ENCODE measurements around the gene TAF4. TPM values are rescaled to one million over a fixed set of nuclear protein-coding genes. Genes with fewer than 3 reads are reported as not detected.

TAF4 gene
- total and polyA plus RNA-seq, 3 experiments from 2014 or later, result 1.4 to 21.0 (median 20.5) TPM

- ChIA-PET CTCF (no interaction called here), POLR2A (no interaction called here)
- DNase-seq, result peak in 1 of 5 donors; percentile 10
- H3K9me3 ChIP-seq (ENCODE audit: low read length), result no peaks in the 10 kb centered on the region
- Mint-ChIP-seq H3K36me3 (no peaks in the 10 kb centered on the region), H3K27me3 (no peaks in the 10 kb centered on the region), H3K4me3 (peak overlapping the region in 5 of 7 donors; percentile 8 to 66 (median 45)), H3K4me1 (peaks cover 52 to 77% (median 64%) of the 10 kb centered on the region in 3 donors), H3K27ac (peak overlapping the region; percentile 59 to 88 (median 86)), H3K9me3 (peaks cover 0 to 2% (median 0%) of the 10 kb centered on the region in 5 donors)
- no peaks in the 10 kb centered on the region for H3K36me3 ChIP-seq (ENCODE audit: insufficient read depth, low read length)
- H3K4me3 ChIP-seq (ENCODE audit: low read length), result no peak overlapping the region
- no peaks in the 10 kb centered on the region for H3K27me3 ChIP-seq (ENCODE audit: insufficient read depth, low read length, poor library complexity, severe bottlenecking)
- H3K27ac ChIP-seq (ENCODE audit: low read depth, low read length), result no peak overlapping the region
- peaks cover 42% of the 10 kb centered on the region for H3K4me1 ChIP-seq (ENCODE audit: insufficient read depth, low read length)
Observed at GRCh38 chr20:62030357-62030756, 35.3 kb downstream of the TAF4 start.

- POLR2A ChIA-PET, result no interaction called here
- Histone ChIP-seq H3K27ac (ENCODE audit: low read depth, low read length) (no peak overlapping the region), H3K4me1 (ENCODE audit: insufficient read depth, low read length) (peaks cover 42% of the 10 kb centered on the region), H3K36me3 (ENCODE audit: insufficient read depth, low read length) (no peaks in the 10 kb centered on the region), H3K27me3 (ENCODE audit: insufficient read depth, low read length, poor library complexity, severe bottlenecking) (no peaks in the 10 kb centered on the region), H3K4me3 (ENCODE audit: low read length) (no peak overlapping the region), H3K9me3 (ENCODE audit: low read length) (no peaks in the 10 kb centered on the region)
- peaks cover 54 to 77% (median 64%) of the 10 kb centered on the region in 3 donors for H3K4me1 Mint-ChIP-seq
- no peaks in the 10 kb centered on the region for H3K27me3 Mint-ChIP-seq
- CTCF ChIA-PET, result no interaction called here
- DNase-seq, result peak in 1 of 5 donors; percentile 36
- no peak overlapping the region for H3K4me3 Mint-ChIP-seq
- H3K9me3 Mint-ChIP-seq, result peaks cover 0 to 2% (median 0%) of the 10 kb centered on the region in 5 donors
- H3K36me3 Mint-ChIP-seq, result no peaks in the 10 kb centered on the region
- H3K27ac Mint-ChIP-seq, result peak overlapping the region in 1 of 8 donors; percentile 59
Observed at GRCh38 chr20:62029949-62030348, 35.7 kb downstream of the TAF4 start.

- H3K27me3 ChIP-seq (ENCODE audit: insufficient read depth, low read length, poor library complexity, severe bottlenecking), result no peaks in the 10 kb centered on the region
- peaks cover 42% of the 10 kb centered on the region for H3K4me1 ChIP-seq (ENCODE audit: insufficient read depth, low read length)
- Mint-ChIP-seq H3K36me3 (no peaks in the 10 kb centered on the region), H3K4me1 (peaks cover 57 to 81% (median 67%) of the 10 kb centered on the region in 3 donors), H3K4me3 (no peak overlapping the region), H3K27ac (no peak overlapping the region), H3K27me3 (no peaks in the 10 kb centered on the region), H3K9me3 (peaks cover 0 to 2% (median 0%) of the 10 kb centered on the region in 5 donors)
- CTCF ChIA-PET, result no interaction called here
- H3K9me3 ChIP-seq (ENCODE audit: low read length), result no peaks in the 10 kb centered on the region
- no peak overlapping the region for H3K27ac ChIP-seq (ENCODE audit: low read depth, low read length)
- H3K36me3 ChIP-seq (ENCODE audit: insufficient read depth, low read length), result no peaks in the 10 kb centered on the region
- peak in 1 of 5 donors; percentile 19 for DNase-seq
- H3K4me3 ChIP-seq (ENCODE audit: low read length), result no peak overlapping the region
- POLR2A ChIA-PET, result no interaction called here
Observed at GRCh38 chr20:62029296-62029695, 36.4 kb downstream of the TAF4 start.

GRCh38 chr20:62028384-62028783, 37.3 kb downstream of the TAF4 start:
- Mint-ChIP-seq H3K36me3 (no peaks in the 10 kb centered on the region), H3K27me3 (no peaks in the 10 kb centered on the region), H3K9me3 (peaks cover 0 to 2% (median 0%) of the 10 kb centered on the region in 5 donors), H3K27ac (peak overlapping the region in 1 of 8 donors; percentile 21), H3K4me3 (no peak overlapping the region), H3K4me1 (peaks cover 57 to 82% (median 68%) of the 10 kb centered on the region in 3 donors)
- peak in 1 of 5 donors; percentile 9 for DNase-seq
- Histone ChIP-seq H3K36me3 (ENCODE audit: insufficient read depth, low read length) (no peaks in the 10 kb centered on the region), H3K27ac (ENCODE audit: low read depth, low read length) (no peak overlapping the region), H3K4me1 (ENCODE audit: insufficient read depth, low read length) (peaks cover 42% of the 10 kb centered on the region), H3K27me3 (ENCODE audit: insufficient read depth, low read length, poor library complexity, severe bottlenecking) (no peaks in the 10 kb centered on the region), H3K9me3 (ENCODE audit: low read length) (no peaks in the 10 kb centered on the region), H3K4me3 (ENCODE audit: low read length) (no peak overlapping the region)
- POLR2A ChIA-PET, result no interaction called here
- CTCF ChIA-PET, result no interaction called here

DNA sequence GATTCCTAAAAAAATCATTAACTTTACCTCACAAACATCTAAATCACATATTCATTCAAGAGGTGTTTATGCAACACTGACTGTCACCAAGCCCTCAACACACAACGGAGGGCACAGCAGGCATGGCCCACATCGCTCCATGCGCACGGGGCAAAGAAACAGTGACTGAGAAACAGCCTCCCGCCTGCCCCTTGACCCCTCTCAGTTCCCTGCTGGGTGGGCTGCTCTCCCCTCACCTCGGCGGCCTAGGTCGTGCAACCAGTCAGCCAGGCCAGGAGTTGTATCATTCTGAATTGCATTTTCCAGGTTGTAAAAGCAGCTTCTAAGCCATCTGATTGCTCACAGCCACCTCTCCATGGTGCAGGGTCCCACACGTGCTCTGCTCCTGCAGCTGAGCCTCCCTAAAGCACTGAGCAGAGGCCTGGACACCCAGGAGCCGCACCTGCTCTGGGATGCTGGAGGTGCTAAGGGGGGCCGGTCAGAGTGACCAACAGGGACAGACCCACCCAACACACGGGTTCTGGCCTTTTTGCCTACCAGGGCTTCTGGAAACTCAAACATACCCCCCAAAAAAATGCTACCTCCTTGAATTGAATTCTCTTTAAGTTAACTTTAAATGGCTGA, 37.9 kb downstream of the TAF4 start:
- peaks cover 56 to 82% (median 69%) of the 10 kb centered on the region in 3 donors for H3K4me1 Mint-ChIP-seq
- H3K4me3 ChIP-seq (ENCODE audit: low read length), result no peak overlapping the region
- POLR2A ChIA-PET, result no interaction called here

DNA sequence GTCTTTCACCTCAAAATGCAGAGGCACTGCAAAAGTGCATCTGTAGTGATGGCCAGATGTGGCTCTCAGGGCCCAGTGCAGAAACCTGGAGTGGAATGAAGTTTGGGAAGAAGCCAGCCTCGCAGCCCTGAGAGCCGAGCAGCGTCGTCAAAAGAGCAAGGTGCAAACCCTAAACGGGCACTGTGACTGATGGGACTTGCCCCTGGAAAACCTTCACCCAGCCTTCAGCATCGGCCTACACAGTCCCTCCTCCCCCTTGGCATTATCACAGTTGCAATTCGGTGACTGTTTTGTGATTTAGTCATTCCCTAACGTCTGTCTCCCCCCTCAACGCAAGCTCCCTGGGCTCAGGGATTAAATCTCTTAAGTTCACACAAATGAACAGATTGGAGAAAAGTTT, 38.6 kb downstream of the TAF4 start:
- Histone ChIP-seq H3K27me3 (ENCODE audit: insufficient read depth, low read length, poor library complexity, severe bottlenecking) (no peaks in the 10 kb centered on the region), H3K4me1 (ENCODE audit: insufficient read depth, low read length) (peaks cover 30% of the 10 kb centered on the region), H3K27ac (ENCODE audit: low read depth, low read length) (no peak overlapping the region), H3K36me3 (ENCODE audit: insufficient read depth, low read length) (no peaks in the 10 kb centered on the region), H3K4me3 (ENCODE audit: low read length) (no peak overlapping the region), H3K9me3 (ENCODE audit: low read length) (no peaks in the 10 kb centered on the region)
- H3K36me3 Mint-ChIP-seq, result no peaks in the 10 kb centered on the region
- H3K9me3 Mint-ChIP-seq, result no peaks in the 10 kb centered on the region
- DNase-seq, result peak in 1 of 5 donors; percentile 8
- H3K27me3 Mint-ChIP-seq, result no peaks in the 10 kb centered on the region
- peak overlapping the region in 3 of 8 donors; percentile 7 to 63 (median 58) for H3K27ac Mint-ChIP-seq
- ChIA-PET POLR2A (no interaction called here), CTCF (no interaction called here)
- H3K4me3 Mint-ChIP-seq, result peak overlapping the region in 3 of 7 donors; percentile 15 to 52 (median 24)
- H3K4me1 Mint-ChIP-seq, result peaks cover 50 to 82% (median 66%) of the 10 kb centered on the region in 3 donors

More for the DNA sequence above, 37.9 kb downstream of the TAF4 start:
- CTCF ChIA-PET, result no interaction called here
- Histone ChIP-seq H3K9me3 (ENCODE audit: low read length) (no peaks in the 10 kb centered on the region), H3K36me3 (ENCODE audit: insufficient read depth, low read length) (no peaks in the 10 kb centered on the region), H3K27ac (ENCODE audit: low read depth, low read length) (no peak overlapping the region), H3K27me3 (ENCODE audit: insufficient read depth, low read length, poor library complexity, severe bottlenecking) (no peaks in the 10 kb centered on the region), H3K4me1 (ENCODE audit: insufficient read depth, low read length) (peaks cover 37% of the 10 kb centered on the region)
- Mint-ChIP-seq H3K27ac (peak overlapping the region in 1 of 8 donors; percentile 7), H3K36me3 (no peaks in the 10 kb centered on the region), H3K4me3 (no peak overlapping the region), H3K27me3 (no peaks in the 10 kb centered on the region), H3K9me3 (peaks cover 0 to 1% (median 0%) of the 10 kb centered on the region in 5 donors)
- DNase-seq, result peak in 1 of 5 donors; percentile 7

GRCh38 chr20:62026564-62026856, 39.2 kb downstream of the TAF4 start:
- Mint-ChIP-seq H3K4me3 (no peak overlapping the region), H3K9me3 (no peaks in the 10 kb centered on the region), H3K36me3 (no peaks in the 10 kb centered on the region), H3K27me3 (no peaks in the 10 kb centered on the region), H3K4me1 (peaks cover 47 to 79% (median 60%) of the 10 kb centered on the region in 3 donors), H3K27ac (peak overlapping the region in 2 of 8 donors; percentile 19 to 58)
- H3K9me3 ChIP-seq (ENCODE audit: low read length), result no peaks in the 10 kb centered on the region
- H3K4me3 ChIP-seq (ENCODE audit: low read length), result no peak overlapping the region
- H3K27me3 ChIP-seq (ENCODE audit: insufficient read depth, low read length, poor library complexity, severe bottlenecking), result no peaks in the 10 kb centered on the region
- no peaks in the 10 kb centered on the region for H3K36me3 ChIP-seq (ENCODE audit: insufficient read depth, low read length)
- POLR2A ChIA-PET, result no interaction called here
- H3K4me1 ChIP-seq (ENCODE audit: insufficient read depth, low read length), result peaks cover 24% of the 10 kb centered on the region
- no peak for DNase-seq
- CTCF ChIA-PET, result interaction anchor here (0.9 to 1.4 kb wide), 2 partner anchors 16 to 110 kb away, joined by 3 to 4 read pairs; no protein-coding TSS in a partner anchor
- no peak overlapping the region for H3K27ac ChIP-seq (ENCODE audit: low read depth, low read length)

DNA sequence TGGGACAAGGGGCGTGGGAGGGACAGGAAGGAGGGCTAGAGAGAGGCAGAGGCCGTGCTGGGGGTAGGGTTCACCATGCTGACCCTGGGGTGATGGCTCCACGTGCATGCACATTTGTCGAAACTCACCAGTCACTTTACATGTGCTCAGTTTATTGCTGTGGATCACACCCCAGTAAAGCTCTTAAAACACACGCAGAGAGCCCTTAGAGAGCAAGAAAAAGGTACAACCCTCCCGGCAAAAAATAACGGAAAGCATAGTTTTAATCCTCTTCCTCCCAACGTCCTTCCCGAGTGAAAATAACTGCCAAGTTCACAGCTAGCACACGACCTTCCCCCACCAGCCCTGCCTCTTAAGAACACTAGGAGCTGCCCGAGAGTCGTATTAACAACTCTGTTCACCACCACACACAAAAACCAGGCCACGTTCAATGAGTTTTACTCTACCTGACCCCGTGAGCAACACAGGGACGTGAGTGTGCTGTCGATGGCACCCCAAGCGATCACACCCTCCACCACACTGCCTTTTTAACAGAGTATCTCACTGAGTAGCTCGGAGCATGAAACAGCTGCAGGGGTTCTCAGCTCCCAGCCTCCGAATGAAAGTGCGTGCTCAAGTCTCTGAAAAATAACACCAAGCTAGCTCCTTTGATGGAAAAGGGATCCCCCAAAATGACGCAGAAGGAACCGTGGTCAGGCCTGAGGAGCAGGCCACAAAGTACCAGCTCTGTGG, 39.7 kb downstream of the TAF4 start:
- Histone ChIP-seq H3K4me1 (ENCODE audit: insufficient read depth, low read length) (peaks cover 19% of the 10 kb centered on the region), H3K9me3 (ENCODE audit: low read length) (no peaks in the 10 kb centered on the region), H3K27ac (ENCODE audit: low read depth, low read length) (no peak overlapping the region), H3K4me3 (ENCODE audit: low read length) (no peak overlapping the region), H3K27me3 (ENCODE audit: insufficient read depth, low read length, poor library complexity, severe bottlenecking) (no peaks in the 10 kb centered on the region), H3K36me3 (ENCODE audit: insufficient read depth, low read length) (no peaks in the 10 kb centered on the region)
- ChIA-PET CTCF (interaction anchor here (0.9 to 1.4 kb wide), 2 partner anchors 15 to 110 kb away, joined by 3 to 4 read pairs; no protein-coding TSS in a partner anchor), POLR2A (no interaction called here)
- peak in 1 of 5 donors; percentile 48 for DNase-seq
- no peaks in the 10 kb centered on the region for H3K9me3 Mint-ChIP-seq
- H3K27me3 Mint-ChIP-seq, result peaks cover 0 to 1% of the 10 kb centered on the region in 2 donors
- H3K4me1 Mint-ChIP-seq, result peaks cover 44 to 76% (median 56%) of the 10 kb centered on the region in 3 donors
- H3K4me3 Mint-ChIP-seq, result peak overlapping the region in 1 of 7 donors; percentile 56
- H3K27ac Mint-ChIP-seq, result peak overlapping the region in 5 of 8 donors; percentile 19 to 84 (median 52)
- H3K36me3 Mint-ChIP-seq, result no peaks in the 10 kb centered on the region

All from CD8-positive, alpha-beta memory T cell (primary cell).